Measurements from ENCODE around the gene DOCK9. TPM values are rescaled to one million over a fixed set of nuclear protein-coding genes. Genes with fewer than 3 reads are reported as not detected.
A peak's percentile ranks its signal among the peaks of the same experiment; 100 is the strongest.

DOCK9 gene
- total RNA-seq, 2 donors from 2014 or later: 58.6 to 102 TPM

GRCh38 chr13:98822225-98822606 lies 155.6 kb downstream of the DOCK9 start:
- TF ChIP-seq CTCF (IDR thresholded peaks at IDR 0.05): no peak
- Histone ChIP-seq H3K9me3 (no peaks in the 10 kb centered on the region), H3K36me3 (no peaks in the 10 kb centered on the region), H3K4me1 (ENCODE audit: control insufficient read depth in 1 of 2, low read depth in 2 of 2) (peaks cover 21 to 31% of the 10 kb centered on the region in 2 donors), H3K4me3 (peak overlapping the region; percentile 11), H3K27me3 (replicated peaks; ENCODE audit: insufficient read depth) (no peaks in the 10 kb centered on the region), H3K27ac (peak overlapping the region; percentile 40 to 63)
- DNase-seq (ENCODE audit: low spot score) (no peak), ATAC-seq (ENCODE audit: insufficient number of reproducible peaks, low FRiP score, low read depth) (no peak)

GRCh38 chr13:98821372-98822224 lies 156.3 kb downstream of the DOCK9 start:
- no peak for TF ChIP-seq CTCF (IDR thresholded peaks at IDR 0.05)
- DNase-seq (ENCODE audit: low spot score) (no peak), ATAC-seq (ENCODE audit: insufficient number of reproducible peaks, low FRiP score, low read depth) (no peak)
- no peaks in the 10 kb centered on the region for H3K36me3 ChIP-seq
- H3K4me3 ChIP-seq: peak overlapping the region; percentile 11
- no peaks in the 10 kb centered on the region for H3K9me3 ChIP-seq
- peaks cover 21 to 31% of the 10 kb centered on the region in 2 donors for H3K4me1 ChIP-seq (ENCODE audit: control insufficient read depth in 1 of 2, low read depth in 2 of 2)
- H3K27ac ChIP-seq: peak overlapping the region; percentile 40 to 63
- no peaks in the 10 kb centered on the region for H3K27me3 ChIP-seq (replicated peaks; ENCODE audit: insufficient read depth)

GRCh38 chr13:98820744-98821371 lies 157.0 kb downstream of the DOCK9 start:
- no peak for ATAC-seq (ENCODE audit: insufficient number of reproducible peaks, low FRiP score, low read depth)
- no peak for TF ChIP-seq CTCF (IDR thresholded peaks at IDR 0.05)
- H3K9me3 ChIP-seq: no peaks in the 10 kb centered on the region
- peak overlapping the region; percentile 1 to 63 for H3K27ac ChIP-seq
- no peak for DNase-seq (ENCODE audit: low spot score)
- H3K27me3 ChIP-seq (replicated peaks; ENCODE audit: insufficient read depth): no peaks in the 10 kb centered on the region
- no peaks in the 10 kb centered on the region for H3K36me3 ChIP-seq
- H3K4me3 ChIP-seq: peak overlapping the region; percentile 11
- H3K4me1 ChIP-seq (ENCODE audit: control insufficient read depth in 1 of 2, low read depth in 2 of 2): peaks cover 21 to 31% of the 10 kb centered on the region in 2 donors

GRCh38 chr13:98820300-98820699 lies 157.6 kb downstream of the DOCK9 start:
- no peak overlapping the region for H3K27ac ChIP-seq
- peaks cover 21 to 31% of the 10 kb centered on the region in 2 donors for H3K4me1 ChIP-seq (ENCODE audit: control insufficient read depth in 1 of 2, low read depth in 2 of 2)
- no peaks in the 10 kb centered on the region for H3K27me3 ChIP-seq (replicated peaks; ENCODE audit: insufficient read depth)
- no peaks in the 10 kb centered on the region for H3K9me3 ChIP-seq
- DNase-seq (ENCODE audit: low spot score) (no peak), ATAC-seq (ENCODE audit: insufficient number of reproducible peaks, low FRiP score, low read depth) (no peak)
- no peak for TF ChIP-seq CTCF (IDR thresholded peaks at IDR 0.05)
- no peaks in the 10 kb centered on the region for H3K36me3 ChIP-seq
- H3K4me3 ChIP-seq: no peak overlapping the region

- H3K27ac ChIP-seq: no peak overlapping the region
- no peaks in the 10 kb centered on the region for H3K36me3 ChIP-seq
Measured at GRCh38 chr13:98819382-98820010, 158.4 kb downstream of the DOCK9 start.

More at GRCh38 chr13:98819382-98820010, 158.4 kb downstream of the DOCK9 start:
- Histone ChIP-seq H3K27me3 (replicated peaks; ENCODE audit: insufficient read depth) (no peaks in the 10 kb centered on the region), H3K4me1 (ENCODE audit: control insufficient read depth in 1 of 2, low read depth in 2 of 2) (peaks cover 21 to 31% of the 10 kb centered on the region in 2 donors), H3K9me3 (no peaks in the 10 kb centered on the region), H3K4me3 (no peak overlapping the region)
- no peak for TF ChIP-seq CTCF (IDR thresholded peaks at IDR 0.05)
- ATAC-seq (ENCODE audit: insufficient number of reproducible peaks, low FRiP score, low read depth) (no peak), DNase-seq (ENCODE audit: low spot score) (no peak)
